Subcutaneous adipose tissue (tissue), 4 donors: ENCODE results near the gene C8G. TPM values are rescaled to one million over a fixed set of nuclear protein-coding genes. Genes with fewer than 3 reads are reported as not detected.

Source experiments
- total RNA-seq, 4 donors: library from RNA; depleted of rRNA; stranded (reverse); fragments of >200 nt; gene quantifications; one replicate each; pipeline ENCODE4 v1.1.0, GENCODE V29; 2016
- TF ChIP-seq, protein P1 (sequence below): fragments of 450-650 bp; IDR thresholded peaks from one replicate; pipeline ENCODE4 v1.5.1; 2016; ENCODE audit warnings: low read depth, mild to moderate bottlenecking, control low read depth, antibody characterized with exemption, moderate library complexity

The C8G gene
- total RNA-seq, 4 donors from 2014 or later: 2.6 TPM; not detected in 3

DNA sequence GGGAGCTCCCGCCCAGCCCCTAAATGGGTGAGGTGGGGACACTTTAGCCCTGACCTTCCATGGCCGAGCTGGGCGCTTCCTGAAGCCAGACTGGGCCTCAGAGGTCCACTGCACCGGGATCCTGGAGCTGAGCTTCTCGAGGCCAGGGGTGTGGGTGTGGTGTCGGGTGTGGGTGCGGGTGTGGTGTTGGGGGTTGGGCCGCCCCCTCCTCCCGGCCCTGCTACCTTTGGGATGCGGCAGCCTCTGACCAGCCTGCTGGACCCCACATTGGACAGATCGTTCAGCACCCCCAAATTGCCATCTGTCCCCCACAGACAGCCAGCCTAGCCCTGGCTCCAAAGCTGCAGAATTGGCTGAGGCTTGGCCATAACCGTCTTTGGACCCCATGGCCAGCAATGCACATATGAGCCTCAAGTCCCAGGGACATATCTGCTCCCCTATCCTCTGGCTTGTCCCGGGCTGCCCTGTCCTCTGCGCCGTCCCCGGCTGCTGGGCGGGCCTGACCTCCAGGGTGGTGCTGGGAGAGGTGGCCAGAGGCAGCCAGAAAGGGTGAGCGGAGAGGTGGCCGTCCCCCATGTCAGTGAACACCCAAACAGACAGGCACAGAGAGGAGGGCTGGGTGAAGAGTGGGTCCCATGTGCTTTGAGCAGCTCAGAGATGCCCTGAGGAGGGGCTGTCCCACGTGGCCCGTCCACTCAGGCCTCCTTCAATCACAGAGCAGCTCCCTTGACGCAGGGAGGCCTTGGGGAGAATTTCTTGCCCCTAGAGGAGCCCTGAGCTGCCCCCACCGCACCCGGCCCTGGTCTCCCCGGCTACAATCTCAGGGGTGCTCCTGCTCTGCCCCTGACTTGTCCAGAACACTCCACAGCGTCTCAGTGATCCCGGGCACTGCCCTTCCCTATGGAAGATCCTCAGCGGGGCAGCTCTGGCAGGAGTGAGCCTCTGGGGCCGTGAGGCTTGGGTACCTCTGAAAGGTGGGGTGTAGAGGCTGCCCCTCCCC lies 28.9 kb downstream of the C8G start:
- TF ChIP-seq, protein P1, sequence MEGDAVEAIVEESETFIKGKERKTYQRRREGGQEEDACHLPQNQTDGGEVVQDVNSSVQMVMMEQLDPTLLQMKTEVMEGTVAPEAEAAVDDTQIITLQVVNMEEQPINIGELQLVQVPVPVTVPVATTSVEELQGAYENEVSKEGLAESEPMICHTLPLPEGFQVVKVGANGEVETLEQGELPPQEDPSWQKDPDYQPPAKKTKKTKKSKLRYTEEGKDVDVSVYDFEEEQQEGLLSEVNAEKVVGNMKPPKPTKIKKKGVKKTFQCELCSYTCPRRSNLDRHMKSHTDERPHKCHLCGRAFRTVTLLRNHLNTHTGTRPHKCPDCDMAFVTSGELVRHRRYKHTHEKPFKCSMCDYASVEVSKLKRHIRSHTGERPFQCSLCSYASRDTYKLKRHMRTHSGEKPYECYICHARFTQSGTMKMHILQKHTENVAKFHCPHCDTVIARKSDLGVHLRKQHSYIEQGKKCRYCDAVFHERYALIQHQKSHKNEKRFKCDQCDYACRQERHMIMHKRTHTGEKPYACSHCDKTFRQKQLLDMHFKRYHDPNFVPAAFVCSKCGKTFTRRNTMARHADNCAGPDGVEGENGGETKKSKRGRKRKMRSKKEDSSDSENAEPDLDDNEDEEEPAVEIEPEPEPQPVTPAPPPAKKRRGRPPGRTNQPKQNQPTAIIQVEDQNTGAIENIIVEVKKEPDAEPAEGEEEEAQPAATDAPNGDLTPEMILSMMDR: no peak

DNA sequence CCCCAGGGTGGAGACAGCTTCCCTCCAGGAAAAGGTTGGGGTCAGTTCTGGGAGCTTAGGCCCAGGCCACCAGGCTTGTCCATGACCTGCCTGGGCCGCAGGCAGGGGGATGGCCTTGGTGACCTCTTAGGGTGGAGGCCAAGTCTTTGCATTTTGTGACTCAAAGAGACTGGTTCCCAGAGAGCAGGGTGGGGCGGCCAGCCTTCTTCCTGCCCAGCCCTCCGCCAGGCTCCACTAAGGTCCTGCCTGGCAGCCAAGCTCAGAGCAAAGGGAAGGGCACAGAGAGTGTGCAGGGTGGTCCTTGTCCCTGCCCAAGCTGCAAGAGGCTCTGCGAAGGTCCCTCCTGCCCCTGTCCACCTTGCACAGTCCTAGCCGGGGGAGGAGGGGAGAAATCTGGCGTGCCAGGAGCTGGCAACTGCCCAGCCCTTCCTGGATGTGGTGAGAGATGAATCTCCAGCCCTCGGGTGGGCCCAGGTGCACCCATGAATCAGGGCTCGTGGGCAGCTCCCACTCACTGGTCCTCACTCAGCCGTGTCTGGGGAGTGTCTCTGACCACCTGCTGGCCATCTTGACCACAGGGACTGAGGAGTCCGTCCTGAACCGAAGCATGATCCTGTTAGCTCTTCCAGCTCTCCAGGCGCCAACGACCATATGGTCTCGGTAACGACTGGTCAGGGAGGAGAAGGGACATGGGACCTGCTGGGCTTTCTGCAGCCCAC lies 29.9 kb downstream of the C8G start:
- TF ChIP-seq, protein P1: no peak

DNA sequence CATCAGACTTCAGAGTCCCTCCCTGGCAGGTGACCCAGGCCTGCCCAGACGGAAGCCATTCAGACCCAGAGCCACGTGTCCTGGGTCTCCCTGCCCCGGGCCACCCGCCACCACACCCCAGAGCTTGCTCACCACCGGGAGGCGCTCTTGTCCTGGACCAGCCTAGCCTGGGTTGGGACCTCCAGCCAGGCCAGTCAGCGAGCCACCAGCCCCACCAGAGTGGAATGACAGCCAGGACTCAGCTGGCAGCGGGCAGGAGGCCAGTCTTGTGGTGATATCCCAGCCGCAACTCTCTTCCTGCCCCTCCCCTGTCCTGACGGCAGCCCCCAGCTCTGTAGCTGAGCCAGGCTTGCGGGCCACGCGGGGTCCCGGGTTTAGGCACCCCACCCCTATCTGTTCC lies 30.6 kb downstream of the C8G start:
- TF ChIP-seq, protein P1: no peak

DNA sequence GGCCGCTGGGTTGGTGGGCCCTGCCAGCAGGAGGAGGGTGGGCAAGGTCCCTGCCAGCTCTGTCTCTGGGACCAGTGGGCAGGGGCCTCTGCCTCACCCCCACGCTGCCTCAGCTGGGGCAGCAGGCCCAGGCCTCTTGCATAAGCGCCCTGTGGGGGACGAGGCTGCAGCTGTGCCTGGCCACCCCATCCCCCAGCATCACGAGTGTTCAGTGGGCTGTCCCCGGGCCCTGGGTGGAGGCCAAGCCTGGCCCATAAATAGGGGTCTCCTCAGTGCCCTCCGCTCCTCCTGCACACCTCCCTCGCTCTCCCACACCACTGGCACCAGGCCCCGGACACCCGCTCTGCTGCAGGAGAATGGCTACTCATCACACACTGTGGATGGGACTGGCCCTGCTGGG lies 32.2 kb downstream of the C8G start, which contains the start of gene PTGDS:
PTGDS (plus strand) TSS at position 282 of the 400 bp plus-strand sequence; CDS start at position 357, 75 bp downstream.
- TF ChIP-seq, protein P1: no peak

DNA sequence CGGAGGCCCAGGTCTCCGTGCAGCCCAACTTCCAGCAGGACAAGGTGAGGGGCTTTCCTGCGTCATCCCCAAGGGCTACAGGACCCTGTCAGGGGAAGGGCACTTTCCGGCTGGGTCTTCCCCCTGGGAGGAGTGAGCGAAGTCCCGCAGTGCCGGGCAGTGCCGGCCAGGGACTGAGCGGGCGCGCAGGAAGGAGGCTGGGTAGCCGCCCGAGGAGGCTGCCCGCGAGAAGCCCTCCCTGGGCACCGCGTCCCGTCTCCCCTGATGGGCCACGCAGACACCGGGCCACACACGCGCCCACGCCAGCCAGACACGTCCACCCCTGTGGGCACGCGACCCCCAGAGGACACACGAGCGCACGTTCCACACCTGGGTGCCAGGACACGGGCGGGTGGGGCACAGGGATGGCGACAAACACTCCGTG lies 32.6 kb downstream of the C8G start:
- TF ChIP-seq, protein P1: no peak

DNA sequence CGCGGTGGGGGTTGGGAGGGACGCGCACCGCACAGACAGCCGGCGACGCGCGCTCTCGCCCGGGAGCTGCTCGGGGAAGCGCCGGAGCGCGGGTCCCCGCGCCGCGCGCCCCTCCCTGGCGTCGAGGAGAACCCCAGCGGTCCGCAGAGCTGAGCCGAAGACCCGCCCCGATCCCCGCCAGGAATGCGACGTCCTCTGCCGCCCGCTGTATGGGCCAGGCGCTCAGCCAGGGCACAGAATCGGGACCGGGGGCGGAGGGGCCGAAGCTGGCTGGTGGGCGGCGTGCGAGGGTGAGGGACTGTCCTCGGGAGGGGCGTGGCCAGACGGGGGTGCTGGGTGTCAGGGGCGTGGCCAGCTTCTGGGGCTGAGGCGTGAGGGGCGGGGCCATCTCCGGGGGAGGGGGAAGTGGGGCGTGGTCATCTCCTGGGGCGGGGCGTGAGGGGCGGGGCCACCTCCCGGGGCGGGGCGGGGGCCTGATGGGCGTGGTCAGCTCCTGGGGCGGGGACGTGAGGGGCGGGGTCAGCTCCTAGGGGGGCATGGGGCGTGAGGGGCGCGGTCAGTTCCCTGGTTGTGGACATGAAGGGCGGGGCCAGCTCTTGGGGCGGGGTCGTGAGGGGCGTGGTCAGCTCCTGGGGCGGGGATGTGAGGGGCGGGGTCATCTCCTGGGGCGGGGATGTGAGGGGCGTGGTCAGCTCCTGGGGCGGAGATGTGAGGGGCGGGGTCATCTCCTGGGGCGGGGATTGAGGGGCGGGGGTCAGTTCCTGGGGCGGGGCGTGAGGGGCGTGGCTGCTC lies 33.2 kb downstream of the C8G start:
- TF ChIP-seq, protein P1: no peak
